ENCODE data around the gene ATP2C2.

ATP2C2 gene

DNA sequence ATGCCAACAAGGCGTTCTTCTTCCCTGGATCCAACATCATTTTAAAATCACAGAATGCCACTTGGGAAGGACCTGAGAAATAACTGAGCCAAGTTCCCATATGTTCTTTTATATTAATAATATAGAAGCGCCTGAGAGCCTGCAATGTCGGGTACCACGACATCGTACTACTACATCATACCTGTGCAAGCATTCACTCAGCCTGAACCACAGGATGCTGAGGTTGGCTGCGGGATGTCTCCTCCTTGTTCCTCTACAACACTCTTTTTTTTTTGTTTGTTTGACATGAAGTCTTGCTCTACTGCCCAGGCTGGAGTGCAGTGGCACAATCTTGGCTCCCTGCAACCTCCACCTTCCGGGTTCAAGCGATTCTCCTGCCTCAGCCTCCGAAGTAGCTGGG, 2.1 kb upstream of the ATP2C2 start:
- DNase-seq (ENCODE audit: low read depth in 1 of 2, low spot score in 1 of 2) = no peak

GRCh38 chr16:84367297-84367680, 1.0 kb upstream of the ATP2C2 start:
- no peak for DNase-seq (ENCODE audit: low read depth in 1 of 2, low spot score in 1 of 2)

DNA sequence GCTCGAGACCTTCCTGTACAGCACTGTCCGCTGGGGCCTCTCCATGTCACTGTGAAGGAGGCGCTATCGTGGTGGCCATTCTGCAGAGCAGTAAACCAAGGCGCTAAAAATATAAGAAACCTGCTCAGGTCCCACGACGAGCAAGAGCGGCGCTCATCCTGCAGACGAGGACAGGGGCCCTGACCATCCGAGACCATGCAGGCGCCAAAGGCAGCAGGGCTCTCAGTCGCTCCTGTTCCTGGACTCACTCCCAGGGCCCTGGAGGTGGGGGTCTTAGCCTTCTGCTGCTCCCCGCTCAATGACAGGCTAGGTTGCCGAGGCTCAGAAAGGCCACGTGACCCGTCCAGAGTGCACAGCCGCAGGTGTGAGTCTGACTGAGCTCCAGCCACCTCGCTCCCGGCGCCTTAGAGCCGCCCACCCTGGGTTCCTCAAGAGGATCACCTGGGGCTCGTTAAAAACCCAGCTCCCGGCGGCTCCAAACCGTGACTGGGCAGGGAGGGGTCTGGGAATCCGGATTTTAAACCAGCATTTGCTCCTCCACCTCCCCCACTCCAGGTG, 509 bp upstream of the ATP2C2 start:
- no peak for DNase-seq (ENCODE audit: low read depth in 1 of 2, low spot score in 1 of 2)

DNA sequence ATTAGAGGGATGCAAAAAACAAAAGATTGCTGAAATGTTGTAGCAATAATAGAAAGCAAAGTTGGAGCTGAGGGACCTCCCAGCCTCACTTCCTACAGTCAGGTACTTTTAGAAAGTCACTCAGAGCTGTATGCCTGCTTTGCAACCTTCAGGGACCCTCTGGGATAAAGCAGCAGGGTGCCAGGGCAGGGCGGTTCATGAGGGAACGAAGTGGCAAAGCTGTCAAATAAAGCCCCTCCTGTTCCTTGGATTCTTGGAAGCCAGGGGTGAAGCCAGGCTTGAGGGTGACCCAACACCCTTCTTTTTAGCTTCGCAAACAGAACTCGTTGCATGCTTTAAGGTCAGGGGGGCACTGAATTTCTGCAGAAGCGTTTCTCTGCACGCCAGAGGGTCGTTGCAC, 767 bp downstream of the ATP2C2 start:
- DNase-seq (ENCODE audit: low read depth in 1 of 2, low spot score in 1 of 2) = no peak

DNA sequence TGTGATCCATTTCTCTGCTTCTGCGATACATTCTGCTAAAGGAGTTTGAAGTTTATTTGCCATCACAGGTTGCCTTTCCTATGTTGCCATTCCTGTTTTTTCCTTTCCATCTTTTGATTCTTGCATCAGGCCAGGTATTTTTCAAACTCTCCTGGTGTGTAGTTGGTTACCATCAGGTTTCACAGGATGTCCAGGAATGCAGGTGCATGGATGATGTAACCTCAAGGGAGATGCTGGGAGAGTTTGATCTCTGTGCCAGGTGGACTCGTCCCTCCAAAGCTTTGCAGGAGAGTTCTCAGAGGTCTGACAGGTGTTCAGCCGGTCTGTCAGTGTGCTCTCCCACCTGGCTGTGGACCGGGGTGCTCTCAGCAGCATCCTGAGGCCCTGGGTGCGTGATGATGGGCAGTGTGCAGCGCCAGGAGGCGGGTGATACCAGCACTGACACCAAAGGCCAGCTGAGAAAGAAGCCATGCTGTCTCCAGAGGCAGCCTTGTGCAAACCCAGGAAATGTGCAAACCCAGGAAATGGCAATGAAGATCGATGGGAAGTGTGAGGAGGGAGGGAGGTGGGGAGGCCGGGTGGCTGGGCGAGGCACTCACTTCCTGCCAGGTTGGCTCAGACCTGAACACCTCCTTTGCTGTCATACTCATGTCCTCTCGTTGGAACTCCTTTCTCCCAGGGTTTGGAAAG, 1.7 kb downstream of the ATP2C2 start:
- no peak for DNase-seq (ENCODE audit: low read depth in 1 of 2, low spot score in 1 of 2)

- DNase-seq (ENCODE audit: low read depth in 1 of 2, low spot score in 1 of 2) = no peak
Observed at GRCh38 chr16:84370723-84371552, 2.6 kb downstream of the ATP2C2 start.

- no peak for DNase-seq (ENCODE audit: low read depth in 1 of 2, low spot score in 1 of 2)
Observed at GRCh38 chr16:84371553-84371865, 3.2 kb downstream of the ATP2C2 start.

DNA sequence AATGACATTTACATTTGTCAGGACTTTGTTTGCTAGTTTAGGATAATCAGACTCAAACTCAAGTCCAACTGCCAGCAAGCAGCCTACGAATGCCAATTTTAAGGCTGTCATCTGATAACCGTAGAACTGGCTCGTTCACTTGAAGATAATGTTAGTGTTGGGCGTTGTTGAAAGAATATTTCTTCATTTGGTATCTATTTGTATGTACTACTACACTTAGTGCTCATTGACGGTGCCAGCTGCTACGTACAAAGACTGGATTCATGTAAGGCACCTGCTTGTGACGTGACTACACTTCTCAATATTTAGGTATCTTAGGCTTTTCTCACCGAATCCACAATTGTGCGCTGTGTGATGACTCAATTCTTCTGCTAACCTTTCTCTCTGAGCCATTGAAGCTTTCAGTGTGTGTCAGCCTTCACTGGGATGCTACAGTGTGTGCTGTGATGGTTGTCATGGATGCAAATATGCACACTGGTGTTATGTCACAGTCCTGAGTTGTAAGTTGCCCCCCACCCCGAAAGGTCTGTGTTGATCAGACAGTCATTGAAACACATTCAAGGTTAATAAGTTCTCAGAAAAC, 5.7 kb downstream of the ATP2C2 start:
- DNase-seq (ENCODE audit: low read depth in 1 of 2, low spot score in 1 of 2) = no peak

- DNase-seq (ENCODE audit: low read depth in 1 of 2, low spot score in 1 of 2) = no peak
Observed at GRCh38 chr16:84378099-84378498, 9.8 kb downstream of the ATP2C2 start.

DNA sequence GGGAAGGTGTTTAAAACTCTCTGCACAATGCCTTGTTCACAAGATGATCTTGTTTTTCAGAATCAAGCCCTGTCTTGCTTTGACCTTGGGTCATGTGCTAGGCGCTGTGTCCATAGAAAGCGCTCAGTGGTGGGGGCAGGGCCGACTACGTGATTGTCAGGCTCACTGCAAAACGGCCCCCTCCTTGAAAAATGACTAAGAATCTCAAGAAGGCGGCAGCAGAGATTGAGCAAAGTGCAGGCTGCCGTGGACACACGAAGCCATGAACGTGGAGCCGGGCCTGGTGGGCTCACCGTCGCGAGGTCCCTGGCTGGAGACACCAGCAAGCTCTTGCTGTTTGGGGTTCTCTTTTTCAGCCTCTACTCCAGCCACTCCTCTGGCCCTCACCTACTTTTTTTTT, 10.2 kb downstream of the ATP2C2 start:
- DNase-seq (ENCODE audit: low read depth in 1 of 2, low spot score in 1 of 2) = no peak

DNA sequence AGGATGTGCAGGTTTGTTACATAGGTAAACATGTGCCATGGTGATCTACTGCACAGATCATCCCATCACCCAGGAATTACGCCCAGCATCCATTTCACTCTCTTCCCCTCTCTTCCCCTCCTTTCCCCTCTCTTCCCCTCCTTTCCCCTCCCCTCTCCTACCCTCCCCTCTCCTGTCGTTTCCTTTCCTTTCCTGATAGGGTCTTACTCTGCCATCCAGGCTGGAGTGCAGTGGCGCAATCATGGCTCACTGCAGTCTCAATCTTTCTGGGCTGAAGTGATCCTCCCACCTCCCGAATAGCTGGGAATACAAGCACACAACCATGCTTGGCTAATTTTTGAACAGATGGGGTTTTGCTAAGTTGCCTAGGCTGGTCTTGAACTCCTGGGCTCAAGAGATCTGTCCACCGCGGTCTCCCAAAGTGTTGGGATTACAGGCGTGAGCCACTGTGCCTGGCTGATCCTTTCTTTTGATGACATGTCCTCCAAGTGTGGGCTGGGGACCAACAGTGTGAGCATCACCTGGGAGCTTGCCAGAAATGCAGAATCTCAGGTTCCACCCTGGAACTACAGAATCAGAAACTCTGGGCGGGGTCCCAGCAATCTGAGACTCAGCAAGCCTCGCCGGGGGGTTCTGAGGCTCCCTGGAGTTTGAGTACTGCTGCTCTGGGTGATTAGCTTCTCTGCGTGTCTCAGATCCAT, 10.8 kb downstream of the ATP2C2 start:
- no peak for DNase-seq (ENCODE audit: low read depth in 1 of 2, low spot score in 1 of 2)

- DNase-seq (ENCODE audit: low read depth in 1 of 2, low spot score in 1 of 2) = no peak
Observed at GRCh38 chr16:84379709-84380362, 11.5 kb downstream of the ATP2C2 start.

GRCh38 chr16:84380405-84380804, 12.1 kb downstream of the ATP2C2 start:
- DNase-seq (ENCODE audit: low read depth in 1 of 2, low spot score in 1 of 2) = no peak

DNA sequence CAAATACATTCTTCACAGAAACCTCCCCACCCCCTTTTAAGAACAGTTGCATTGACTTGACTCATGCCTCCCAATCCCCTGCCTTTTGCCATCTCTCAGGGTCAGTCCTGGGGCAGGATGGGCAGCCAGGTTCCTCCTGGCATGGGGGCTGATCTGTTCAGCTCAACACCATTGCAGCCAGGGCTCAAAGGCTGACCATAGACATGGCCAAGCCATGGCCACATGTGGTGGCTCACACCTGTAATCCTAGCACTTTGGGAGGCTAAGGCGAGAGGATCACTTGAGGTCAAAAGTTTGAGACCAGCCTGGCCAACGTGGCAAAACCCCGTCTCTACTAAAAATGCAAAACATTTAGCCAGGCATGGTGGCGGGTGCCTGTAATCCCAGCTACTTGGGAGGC, 14.1 kb downstream of the ATP2C2 start:
- DNase-seq (ENCODE audit: low read depth in 1 of 2, low spot score in 1 of 2) = no peak

- no peak for DNase-seq (ENCODE audit: low read depth in 1 of 2, low spot score in 1 of 2)
Observed at GRCh38 chr16:84383106-84383505, 14.8 kb downstream of the ATP2C2 start.

DNA sequence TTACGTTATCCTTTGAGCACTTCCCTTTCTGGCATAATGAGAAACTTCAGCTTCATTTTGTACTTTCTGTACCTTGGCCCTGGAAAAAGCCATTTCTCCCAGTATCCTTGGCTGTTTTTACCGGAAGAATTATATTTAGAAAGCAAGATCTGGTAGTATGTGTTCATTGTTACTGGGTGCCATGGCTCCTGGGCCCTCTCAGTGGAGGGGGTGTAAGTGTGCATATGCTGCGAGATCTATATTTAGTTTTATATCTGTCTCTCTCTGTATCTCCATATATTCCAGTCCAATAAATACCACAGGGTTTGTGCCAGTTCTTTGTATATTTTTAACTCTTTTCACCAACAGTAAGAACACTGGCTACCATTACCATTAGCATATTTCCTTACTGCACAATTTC, 17.7 kb downstream of the ATP2C2 start:
- DNase-seq (ENCODE audit: low read depth in 1 of 2, low spot score in 1 of 2) = no peak

GRCh38 chr16:84387021-84387420, 18.7 kb downstream of the ATP2C2 start:
- no peak for DNase-seq (ENCODE audit: low read depth in 1 of 2, low spot score in 1 of 2)

DNA sequence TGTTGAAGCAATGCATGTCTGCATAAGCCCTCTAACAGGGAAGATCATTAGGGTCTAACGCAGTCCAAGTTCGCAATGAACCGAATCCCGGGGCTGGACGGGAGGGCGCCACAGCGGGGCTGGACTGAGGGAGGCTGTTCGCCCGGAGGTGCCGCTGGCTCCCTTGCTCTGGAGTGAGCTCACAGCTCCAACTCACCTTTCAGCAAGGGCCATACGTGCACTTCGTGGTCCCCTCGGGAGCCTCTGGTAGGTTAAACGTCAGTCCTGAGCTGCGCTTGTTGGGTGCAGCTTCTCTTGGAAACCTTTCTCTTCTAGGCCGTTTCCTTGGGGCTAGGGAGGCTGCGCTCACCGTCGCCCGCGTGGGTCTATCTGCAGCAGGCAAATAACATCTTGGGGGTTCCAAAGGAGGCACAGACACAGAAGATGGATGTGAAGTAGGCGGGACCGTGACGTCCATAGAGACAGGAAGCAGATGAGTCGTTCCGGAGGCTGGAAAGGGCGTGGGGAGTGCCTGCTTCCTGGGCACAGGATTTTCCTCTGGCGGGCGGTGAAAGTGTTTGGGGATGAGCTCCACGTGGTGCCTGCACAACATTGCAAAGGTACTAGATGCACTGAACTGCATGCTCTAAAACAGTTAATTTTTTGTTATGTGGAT, 21.9 kb downstream of the ATP2C2 start:
- no peak for DNase-seq (ENCODE audit: low read depth in 1 of 2, low spot score in 1 of 2)

DNA sequence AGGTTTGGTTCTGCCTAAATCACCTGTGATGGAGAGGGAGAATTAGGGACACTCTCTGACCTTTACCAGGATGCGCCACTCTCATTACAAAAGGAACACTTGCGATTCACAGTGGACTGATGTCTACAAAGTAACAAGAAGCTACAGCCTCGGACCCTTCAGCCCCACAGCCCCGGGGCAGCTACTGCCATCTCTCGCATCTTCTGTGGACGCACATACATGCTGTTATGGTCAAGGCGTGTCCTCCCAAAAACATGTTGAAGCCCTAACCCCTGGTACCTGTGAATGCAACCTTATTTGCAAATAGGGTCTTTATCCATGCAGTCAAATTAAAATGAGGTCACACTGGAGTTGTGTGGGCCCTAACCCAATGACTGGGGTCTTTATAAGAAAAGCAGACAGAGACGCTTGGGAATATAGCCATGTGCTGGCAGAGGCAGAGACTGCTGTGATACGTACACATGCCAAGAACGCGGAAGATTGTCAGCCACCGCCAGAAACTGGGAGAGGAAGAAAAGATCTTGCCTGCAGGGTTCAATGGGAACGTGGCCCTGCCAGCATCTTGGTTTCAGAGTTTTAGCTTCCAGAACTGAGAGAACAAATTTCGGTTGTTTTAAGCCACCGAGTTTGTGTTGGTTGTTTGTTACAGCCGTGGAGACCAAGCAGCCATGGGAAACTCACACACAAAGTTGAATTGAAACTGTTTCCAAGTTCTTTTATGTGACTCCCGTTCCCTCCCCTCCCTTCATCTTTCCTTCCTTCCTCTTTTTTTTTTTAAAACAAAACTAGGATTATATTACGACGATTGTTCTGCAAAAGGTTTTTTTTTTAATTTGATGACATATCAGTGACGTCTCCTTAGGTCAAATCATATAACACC, 23.1 kb downstream of the ATP2C2 start:
- no peak for DNase-seq (ENCODE audit: low read depth in 1 of 2, low spot score in 1 of 2)

GRCh38 chr16:84392031-84392360, 23.7 kb downstream of the ATP2C2 start:
- DNase-seq (ENCODE audit: low read depth in 1 of 2, low spot score in 1 of 2) = no peak
